HEK293 (cell line): ENCODE results near the gene FGF6.

ENCODE experiments used
- CTCF ChIA-PET: fragments of 350-600 bp; formaldehyde crosslinking; extraction: SDS; loops from one replicate; lab custom pipeline; 2021; ENCODE audit warnings: antibody characterized with exemption; lab: Yijun Ruan, JAX
- POLR2A ChIA-PET: fragments of 300-600 bp; formaldehyde crosslinking; extraction: SDS; loops from one replicate; lab custom pipeline; 2020; ENCODE audit warnings: antibody characterized with exemption, inconsistent platforms; lab: Yijun Ruan, JAX
- H3K27ac ChIP-seq: fragments of 200-500 bp; sonication (Bioruptor generic); 2 replicates; pipeline ENCODE4 v1.5.1; 2014; ENCODE audit warnings: low read depth, low read length, control low read depth, inconsistent platforms; ENCODE audit errors: extremely low read depth
- H3K36me3 ChIP-seq, 2 experiments: fragments of 200-500 bp in 1 of 2; sonication (Bioruptor generic) in 1 of 2; 1 replicate in 1 of 2; 2 replicates in 1 of 2; pipeline ENCODE4 v1.5.1; 2014 to 2017; ENCODE audit warnings: inconsistent platforms in 2 of 2, low read length in 2 of 2; ENCODE audit not compliant: control insufficient read depth in 2 of 2, insufficient read depth in 1 of 2
- H3K4me1 ChIP-seq: fragments of 200-500 bp; sonication (Bioruptor generic); 2 replicates; pipeline ENCODE4 v1.5.1; 2014; ENCODE audit warnings: mild to moderate bottlenecking, low read length, inconsistent platforms; ENCODE audit not compliant: control insufficient read depth, insufficient read depth
- H3K4me3 ChIP-seq: 2 replicates; pipeline ENCODE4 v1.5.1; 2011; ENCODE audit warnings: low read depth, mild to moderate bottlenecking, control low read depth, low read length, moderate library complexity
- H3K9me3 ChIP-seq: fragments of 200-500 bp; sonication (Bioruptor generic); 2 replicates; pipeline ENCODE4 v1.5.1; 2014; ENCODE audit warnings: low read depth, low read length, inconsistent platforms; ENCODE audit not compliant: control insufficient read depth, insufficient read depth
- GLIS1 ChIP-seq: fragments of 450-650 bp; formaldehyde crosslinking; IDR thresholded peaks from 2 replicates; pipeline ENCODE4 v1.5.1; 2016; ENCODE audit warnings: missing biosample characterization, missing genetic modification characterization
- MYNN ChIP-seq: fragments of 450-650 bp; formaldehyde crosslinking; IDR thresholded peaks from 2 replicates; pipeline ENCODE4 v1.5.1; 2016; ENCODE audit warnings: missing biosample characterization, missing genetic modification characterization, borderline replicate concordance
- SCRT1 ChIP-seq: fragments of 450-650 bp; formaldehyde crosslinking; IDR thresholded peaks from 2 replicates; pipeline ENCODE4 v1.5.1; 2016; ENCODE audit warnings: missing biosample characterization, missing genetic modification characterization, borderline replicate concordance
- WT1 ChIP-seq: fragments of 450-650 bp; formaldehyde crosslinking; IDR thresholded peaks from 2 replicates; pipeline ENCODE4 v1.5.1; 2016; ENCODE audit warnings: missing biosample characterization, missing genetic modification characterization
- YY1 ChIP-seq: fragments of 450-650 bp; formaldehyde crosslinking; IDR thresholded peaks from 2 replicates; pipeline ENCODE4 v1.5.1; 2018; ENCODE audit warnings: missing biosample characterization, missing genetic modification characterization
- ZBTB7A ChIP-seq: fragments of 450-650 bp; formaldehyde crosslinking; IDR thresholded peaks from 2 replicates; pipeline ENCODE4 v1.5.1; 2016; ENCODE audit warnings: low read depth, missing biosample characterization, missing genetic modification characterization
- ZIC2 ChIP-seq: fragments of 450-650 bp; formaldehyde crosslinking; IDR thresholded peaks from 2 replicates; pipeline ENCODE4 v1.5.1; 2016; ENCODE audit warnings: missing biosample characterization, missing genetic modification characterization
- ZNF10 ChIP-seq: fragments of 450-650 bp; formaldehyde crosslinking; IDR thresholded peaks from 2 replicates; pipeline ENCODE4 v1.5.1; 2017; ENCODE audit warnings: missing biosample characterization, missing genetic modification characterization
- ZNF133 ChIP-seq: fragments of 450-650 bp; formaldehyde crosslinking; IDR thresholded peaks from 2 replicates; pipeline ENCODE4 v1.5.1; 2016; ENCODE audit warnings: missing biosample characterization, missing genetic modification characterization
- ZNF155 ChIP-seq: fragments of 450-650 bp; formaldehyde crosslinking; IDR thresholded peaks from 2 replicates; pipeline ENCODE4 v1.5.1; 2016; ENCODE audit warnings: missing biosample characterization, missing genetic modification characterization
- ZNF202 ChIP-seq: fragments of 450-650 bp; formaldehyde crosslinking; IDR thresholded peaks from 2 replicates; pipeline ENCODE4 v1.5.1; 2016; ENCODE audit warnings: missing biosample characterization, missing genetic modification characterization, borderline replicate concordance
- ZNF223 ChIP-seq: fragments of 450-650 bp; formaldehyde crosslinking; IDR thresholded peaks from 2 replicates; pipeline ENCODE4 v1.5.1; 2016; ENCODE audit warnings: missing biosample characterization, missing genetic modification characterization
- ZNF266 ChIP-seq: fragments of 450-650 bp; formaldehyde crosslinking; IDR thresholded peaks from 2 replicates; pipeline ENCODE4 v1.5.1; 2016; ENCODE audit warnings: missing biosample characterization, missing genetic modification characterization, low read depth
- ZNF561 ChIP-seq: fragments of 450-650 bp; IDR thresholded peaks from 2 replicates; pipeline ENCODE4 v1.5.1; 2018; ENCODE audit warnings: missing biosample characterization, missing genetic modification characterization, borderline replicate concordance
- ZNF610 ChIP-seq: fragments of 450-650 bp; formaldehyde crosslinking; IDR thresholded peaks from 2 replicates; pipeline ENCODE4 v1.5.1; 2016; ENCODE audit warnings: missing biosample characterization, missing genetic modification characterization, borderline replicate concordance
- ZNF624 ChIP-seq: fragments of 450-650 bp; formaldehyde crosslinking; IDR thresholded peaks from 2 replicates; pipeline ENCODE4 v1.5.1; 2017; ENCODE audit warnings: missing biosample characterization, missing genetic modification characterization
- ZNF677 ChIP-seq: fragments of 450-650 bp; IDR thresholded peaks from 2 replicates; pipeline ENCODE4 v1.5.0; 2018; ENCODE audit warnings: missing biosample characterization, mild to moderate bottlenecking, missing genetic modification characterization, moderate library complexity
- ZNF768 ChIP-seq: fragments of 450-650 bp; formaldehyde crosslinking; IDR thresholded peaks from 2 replicates; pipeline ENCODE4 v1.5.1; 2018; ENCODE audit warnings: missing biosample characterization, mild to moderate bottlenecking, missing genetic modification characterization
- TF ChIP-seq, protein P1 (sequence below): fragments of 450-650 bp; formaldehyde crosslinking; conservative IDR thresholded peaks from 2 replicates; pipeline ENCODE4 v1.5.1; 2016; ENCODE audit warnings: low read depth, missing biosample characterization, missing genetic modification characterization
- TF ChIP-seq, protein P2 (sequence below): fragments of 450-650 bp; formaldehyde crosslinking; IDR thresholded peaks from 2 replicates; pipeline ENCODE4 v1.5.1; 2017; ENCODE audit warnings: missing biosample characterization, missing genetic modification characterization
- TF ChIP-seq, protein P3 (sequence below): fragments of 450-650 bp; formaldehyde crosslinking; IDR thresholded peaks from 2 replicates; pipeline ENCODE4 v1.5.1; 2016; ENCODE audit warnings: missing biosample characterization, missing genetic modification characterization

The FGF6 gene

DNA sequence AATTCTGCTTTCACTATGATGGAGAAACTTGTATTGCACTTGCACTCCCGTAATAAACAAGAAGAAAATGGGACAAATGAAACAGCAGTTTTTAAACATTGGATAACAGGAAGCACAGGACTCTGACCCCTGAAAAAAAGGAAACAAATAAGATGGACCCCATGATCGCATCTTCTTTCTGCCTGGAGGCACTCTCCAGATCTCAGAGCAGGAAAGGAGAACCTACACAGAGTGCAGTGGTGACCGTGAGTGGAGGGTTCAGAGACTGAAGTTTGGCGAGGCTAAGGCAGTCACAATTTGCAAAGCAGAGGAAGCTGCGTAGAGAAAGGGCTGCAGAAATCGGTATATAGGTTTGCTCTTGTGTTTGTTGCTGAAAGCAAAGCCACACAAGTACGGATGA lies 6.1 kb upstream of the FGF6 start:
- POLR2A ChIA-PET: no interaction called here
- H3K27ac ChIP-seq: no peak overlapping the region
- CTCF ChIA-PET: interaction anchor here (0.6 to 0.9 kb wide), 2 partner anchors 30 to 635 kb away, joined by 3 read pairs; no protein-coding TSS in a partner anchor

GRCh38 chr12:4450551-4451112 lies 5.0 kb upstream of the FGF6 start:
- CTCF ChIA-PET: interaction anchor here (0.9 kb wide), 1 partner anchor 142 kb away, joined by 3 read pairs; no protein-coding TSS in a partner anchor
- Histone ChIP-seq H3K4me1 (peaks cover 5% of the 10 kb centered on the region; the same call in 1 of the 2 replicates), H3K9me3 (no peaks in the 10 kb centered on the region), H3K4me3 (no peak overlapping the region), H3K27ac (no peak overlapping the region), H3K36me3 (no peaks in the 10 kb centered on the region)
- POLR2A ChIA-PET: no interaction called here
- TF ChIP-seq ZIC2 (tag by site-specific recombination) (peak; percentile 58), YY1 (tag by site-specific recombination) (no peak), ZNF624 (tag by site-specific recombination) (no peak)

More for the DNA sequence above, 6.1 kb upstream of the FGF6 start:
- Histone ChIP-seq H3K9me3 (no peaks in the 10 kb centered on the region), H3K4me3 (no peak overlapping the region), H3K36me3 (no peaks in the 10 kb centered on the region), H3K4me1 (peaks cover 5% of the 10 kb centered on the region; the same call in 1 of the 2 replicates)
- TF ChIP-seq WT1 (tag by site-specific recombination): no peak
- TF ChIP-seq, protein P1, sequence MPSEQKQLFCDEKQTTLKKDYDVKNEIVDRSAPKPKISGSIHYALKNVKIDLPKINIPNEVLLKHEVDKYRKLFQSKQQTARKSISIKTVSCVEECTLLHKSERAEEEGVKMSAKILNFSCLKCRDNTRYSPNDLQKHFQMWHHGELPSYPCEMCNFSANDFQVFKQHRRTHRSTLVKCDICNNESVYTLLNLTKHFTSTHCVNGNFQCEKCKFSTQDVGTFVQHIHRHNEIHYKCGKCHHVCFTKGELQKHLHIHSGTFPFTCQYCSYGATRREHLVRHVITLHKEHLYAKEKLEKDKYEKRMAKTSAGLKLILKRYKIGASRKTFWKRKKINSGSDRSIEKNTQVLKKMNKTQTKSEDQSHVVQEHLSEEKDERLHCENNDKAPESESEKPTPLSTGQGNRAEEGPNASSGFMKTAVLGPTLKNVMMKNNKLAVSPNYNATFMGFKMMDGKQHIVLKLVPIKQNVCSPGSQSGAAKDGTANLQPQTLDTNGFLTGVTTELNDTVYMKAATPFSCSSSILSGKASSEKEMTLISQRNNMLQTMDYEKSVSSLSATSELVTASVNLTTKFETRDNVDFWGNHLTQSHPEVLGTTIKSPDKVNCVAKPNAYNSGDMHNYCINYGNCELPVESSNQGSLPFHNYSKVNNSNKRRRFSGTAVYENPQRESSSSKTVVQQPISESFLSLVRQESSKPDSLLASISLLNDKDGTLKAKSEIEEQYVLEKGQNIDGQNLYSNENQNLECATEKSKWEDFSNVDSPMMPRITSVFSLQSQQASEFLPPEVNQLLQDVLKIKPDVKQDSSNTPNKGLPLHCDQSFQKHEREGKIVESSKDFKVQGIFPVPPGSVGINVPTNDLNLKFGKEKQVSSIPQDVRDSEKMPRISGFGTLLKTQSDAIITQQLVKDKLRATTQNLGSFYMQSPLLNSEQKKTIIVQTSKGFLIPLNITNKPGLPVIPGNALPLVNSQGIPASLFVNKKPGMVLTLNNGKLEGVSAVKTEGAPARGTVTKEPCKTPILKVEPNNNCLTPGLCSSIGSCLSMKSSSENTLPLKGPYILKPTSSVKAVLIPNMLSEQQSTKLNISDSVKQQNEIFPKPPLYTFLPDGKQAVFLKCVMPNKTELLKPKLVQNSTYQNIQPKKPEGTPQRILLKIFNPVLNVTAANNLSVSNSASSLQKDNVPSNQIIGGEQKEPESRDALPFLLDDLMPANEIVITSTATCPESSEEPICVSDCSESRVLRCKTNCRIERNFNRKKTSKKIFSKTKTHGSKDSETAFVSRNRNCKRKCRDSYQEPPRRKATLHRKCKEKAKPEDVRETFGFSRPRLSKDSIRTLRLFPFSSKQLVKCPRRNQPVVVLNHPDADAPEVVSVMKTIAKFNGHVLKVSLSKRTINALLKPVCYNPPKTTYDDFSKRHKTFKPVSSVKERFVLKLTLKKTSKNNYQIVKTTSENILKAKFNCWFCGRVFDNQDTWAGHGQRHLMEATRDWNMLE (tag by site-specific recombination): no peak

GRCh38 chr12:4449851-4450221 lies 4.2 kb upstream of the FGF6 start:
- Histone ChIP-seq H3K9me3 (no peaks in the 10 kb centered on the region), H3K36me3 (no peaks in the 10 kb centered on the region), H3K4me3 (no peak overlapping the region), H3K4me1 (peaks cover 5% of the 10 kb centered on the region; the same call in 1 of the 2 replicates), H3K27ac (no peak overlapping the region)
- ChIA-PET CTCF (interaction anchor here (0.9 to 1.0 kb wide), 2 partner anchors 28 to 142 kb away, joined by 3 read pairs; no protein-coding TSS in a partner anchor), POLR2A (no interaction called here)
- TF ChIP-seq ZNF10 (tag by site-specific recombination) (0 out of 2 replicates have a peak, but pooled peaks have one; percentile 16), ZNF133 (tag by site-specific recombination) (no peak), ZNF677 (0 out of 2 replicates have a peak, but pooled peaks have one; percentile 43), ZIC2 (tag by site-specific recombination) (peak; percentile 77), ZNF561 (no peak), SCRT1 (tag by site-specific recombination) (no peak), ZNF155 (no peak), ZNF223 (tag by site-specific recombination) (no peak), GLIS1 (tag by site-specific recombination) (peak; percentile 84), ZNF610 (tag by site-specific recombination) (no peak), MYNN (tag by site-specific recombination) (no peak), ZBTB7A (tag by site-specific recombination) (no peak), ZNF202 (no peak), ZNF768 (tag by site-specific recombination) (no peak), ZNF266 (tag by site-specific recombination) (no peak)
- TF ChIP-seq, protein P2, sequence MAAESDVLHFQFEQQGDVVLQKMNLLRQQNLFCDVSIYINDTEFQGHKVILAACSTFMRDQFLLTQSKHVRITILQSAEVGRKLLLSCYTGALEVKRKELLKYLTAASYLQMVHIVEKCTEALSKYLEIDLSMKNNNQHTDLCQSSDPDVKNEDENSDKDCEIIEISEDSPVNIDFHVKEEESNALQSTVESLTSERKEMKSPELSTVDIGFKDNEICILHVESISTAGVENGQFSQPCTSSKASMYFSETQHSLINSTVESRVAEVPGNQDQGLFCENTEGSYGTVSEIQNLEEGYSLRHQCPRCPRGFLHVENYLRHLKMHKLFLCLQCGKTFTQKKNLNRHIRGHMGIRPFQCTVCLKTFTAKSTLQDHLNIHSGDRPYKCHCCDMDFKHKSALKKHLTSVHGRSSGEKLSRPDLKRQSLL (tag by site-specific recombination): no peak
- TF ChIP-seq, protein P3, sequence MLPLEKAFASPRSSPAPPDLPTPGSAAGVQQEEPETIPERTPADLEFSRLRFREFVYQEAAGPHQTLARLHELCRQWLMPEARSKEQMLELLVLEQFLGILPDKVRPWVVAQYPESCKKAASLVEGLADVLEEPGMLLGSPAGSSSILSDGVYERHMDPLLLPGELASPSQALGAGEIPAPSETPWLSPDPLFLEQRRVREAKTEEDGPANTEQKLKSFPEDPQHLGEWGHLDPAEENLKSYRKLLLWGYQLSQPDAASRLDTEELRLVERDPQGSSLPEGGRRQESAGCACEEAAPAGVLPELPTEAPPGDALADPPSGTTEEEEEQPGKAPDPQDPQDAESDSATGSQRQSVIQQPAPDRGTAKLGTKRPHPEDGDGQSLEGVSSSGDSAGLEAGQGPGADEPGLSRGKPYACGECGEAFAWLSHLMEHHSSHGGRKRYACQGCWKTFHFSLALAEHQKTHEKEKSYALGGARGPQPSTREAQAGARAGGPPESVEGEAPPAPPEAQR (tag by site-specific recombination): no peak
